MM.1S (cell line): ENCODE data around the gene ANKRD44.

ENCODE experiments used
- CTCF ChIP-seq: fragments of 300-600 bp; sonication (generic); IDR thresholded peaks from 2 replicates; pipeline ENCODE4 v1.5.1; 2016; ENCODE audit warnings: antibody characterized with exemption, low read length, mixed read lengths
- EZH2phosphoT487 ChIP-seq: fragments of 300-600 bp; sonication (generic); IDR thresholded peaks from 2 replicates; pipeline ENCODE4 v1.6.1; 2018; ENCODE audit warnings: antibody characterized with exemption, low read length

- TF ChIP-seq EZH2phosphoT487 (no peak), CTCF (no peak)
Observed at GRCh38 chr2:197045115-197045514, 265.5 kb downstream of the ANKRD44 start.
